Measurements from ENCODE around the gene LCMT1.

DNA sequence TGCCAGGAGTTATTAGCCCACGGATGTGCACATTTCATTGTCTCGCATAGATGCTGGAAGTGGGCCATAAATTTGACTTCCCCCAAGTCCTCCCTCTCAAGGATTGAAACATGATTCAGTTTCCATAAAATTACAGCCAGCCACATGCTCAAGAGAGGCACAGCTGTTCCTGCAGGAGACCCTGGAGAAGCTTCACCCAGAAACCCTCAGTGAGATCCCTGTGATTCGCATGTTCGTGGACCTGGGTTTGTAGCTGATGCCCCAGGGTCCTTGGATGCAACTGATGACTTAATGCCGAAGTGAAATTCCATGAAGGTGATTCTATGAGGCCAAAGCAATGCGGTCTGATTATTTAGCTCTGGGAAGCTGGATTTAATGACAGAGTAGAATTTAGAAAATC, 80.6 kb downstream of the LCMT1 start:
- TF ChIP-seq, protein P1, sequence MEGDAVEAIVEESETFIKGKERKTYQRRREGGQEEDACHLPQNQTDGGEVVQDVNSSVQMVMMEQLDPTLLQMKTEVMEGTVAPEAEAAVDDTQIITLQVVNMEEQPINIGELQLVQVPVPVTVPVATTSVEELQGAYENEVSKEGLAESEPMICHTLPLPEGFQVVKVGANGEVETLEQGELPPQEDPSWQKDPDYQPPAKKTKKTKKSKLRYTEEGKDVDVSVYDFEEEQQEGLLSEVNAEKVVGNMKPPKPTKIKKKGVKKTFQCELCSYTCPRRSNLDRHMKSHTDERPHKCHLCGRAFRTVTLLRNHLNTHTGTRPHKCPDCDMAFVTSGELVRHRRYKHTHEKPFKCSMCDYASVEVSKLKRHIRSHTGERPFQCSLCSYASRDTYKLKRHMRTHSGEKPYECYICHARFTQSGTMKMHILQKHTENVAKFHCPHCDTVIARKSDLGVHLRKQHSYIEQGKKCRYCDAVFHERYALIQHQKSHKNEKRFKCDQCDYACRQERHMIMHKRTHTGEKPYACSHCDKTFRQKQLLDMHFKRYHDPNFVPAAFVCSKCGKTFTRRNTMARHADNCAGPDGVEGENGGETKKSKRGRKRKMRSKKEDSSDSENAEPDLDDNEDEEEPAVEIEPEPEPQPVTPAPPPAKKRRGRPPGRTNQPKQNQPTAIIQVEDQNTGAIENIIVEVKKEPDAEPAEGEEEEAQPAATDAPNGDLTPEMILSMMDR (conservative IDR thresholded peaks at IDR 0.05; ENCODE audit: low read depth, low read length), result no peak
- TF ChIP-seq EZH2phosphoT487 (IDR thresholded peaks at IDR 0.05; ENCODE audit: borderline replicate concordance, low read length), result no peak
